MM.1S (cell line): ENCODE data around the gene FGFRL1.

Experiments used
- CTCF ChIP-seq: fragments of 300-600 bp; sonication (generic); IDR thresholded peaks from 2 replicates; pipeline ENCODE4 v1.5.1; 2016; ENCODE audit warnings: antibody characterized with exemption, low read length, mixed read lengths
- EZH2 ChIP-seq: fragments of 300-600 bp; sonication (generic); optimal IDR thresholded peaks from 2 replicates; pipeline ENCODE3; 2017; ENCODE audit warnings: low read depth, mild to moderate bottlenecking, antibody characterized with exemption, low read length, mixed read lengths

GRCh38 chr4:970046-970745 is 41.2 kb upstream of the FGFRL1 start:
- TF ChIP-seq CTCF, result no peak
- no peak for TF ChIP-seq EZH2
